K562 (cell line): ENCODE data around the gene MPV17L2. TPM values are rescaled to one million over a fixed set of nuclear protein-coding genes. Genes with fewer than 3 reads are reported as not detected.
A peak's percentile ranks its signal among the peaks of the same experiment; 100 is the strongest.

ENCODE experiments used
- BCOR ChIP-seq: fragments of 450-650 bp; IDR thresholded peaks from 2 replicates; pipeline ENCODE4 v1.6.1; 2016
- CREB1 ChIP-seq, 2 experiments: sonication (generic) in 1 of 2; formaldehyde crosslinking in 1 of 2; IDR thresholded peaks; 2 replicates each; pipeline versions ENCODE4 v1.6.1 to v1.8.0; 2012 to 2022; ENCODE audit warnings: inconsistent platforms in 1 of 2, mild to moderate bottlenecking in 1 of 2, missing genetic modification reagents in 1 of 2, moderate library complexity in 1 of 2
- DACH1 ChIP-seq: fragments of 450-650 bp; IDR thresholded peaks from 2 replicates; pipeline ENCODE4 v1.6.1; 2018; ENCODE audit not compliant: partially characterized antibody
- HDGF ChIP-seq: fragments of 450-650 bp; IDR thresholded peaks from 2 replicates; pipeline ENCODE4 v1.6.1; 2016
- HINFP ChIP-seq: fragments of 450-650 bp; conservative IDR thresholded peaks from 2 replicates; pipeline ENCODE4 v1.6.1; 2016; ENCODE audit warnings: missing genetic modification characterization, low read depth, mild to moderate bottlenecking, control low read depth, missing compliant biosample characterization
- HNRNPUL1 ChIP-seq: fragments of 200-400 bp; formaldehyde crosslinking; IDR thresholded peaks from 2 replicates; pipeline ENCODE4 v1.6.1; 2017; ENCODE audit warnings: low read length
- ILF3 ChIP-seq: fragments of 450-650 bp; IDR thresholded peaks from 2 replicates; pipeline ENCODE4 v1.6.1; 2018; ENCODE audit warnings: antibody characterized with exemption, mild to moderate bottlenecking, moderate library complexity, borderline replicate concordance
- MAFG ChIP-seq: fragments of 450-650 bp; conservative IDR thresholded peaks from 2 replicates; pipeline ENCODE4 v1.6.1; 2016; ENCODE audit warnings: missing genetic modification characterization, missing compliant biosample characterization
- MYNN ChIP-seq, 2 experiments: sonication (generic); formaldehyde crosslinking in 1 of 2; IDR thresholded peaks; 2 replicates each; pipeline versions ENCODE4 v1.5.0 to v1.6.1; 2016 to 2020; ENCODE audit warnings: antibody characterized with exemption in 1 of 2, missing genetic modification reagents in 1 of 2
- POLR2A ChIP-seq: fragments of 450-650 bp; conservative IDR thresholded peaks from 2 replicates; pipeline ENCODE4 v1.6.1; 2016
- RAD21 ChIP-seq, 2 experiments: fragments of 250-450 bp in 1 of 2; fragments of 450-650 bp in 1 of 2; sonication (Bioruptor Pico) in 1 of 2; formaldehyde crosslinking in 1 of 2; IDR thresholded peaks in 1 of 2; conservative IDR thresholded peaks in 1 of 2; 2 replicates each; pipeline versions ENCODE4 v1.4.0 to v1.8.0; 2020 to 2022; ENCODE audit warnings: mild to moderate bottlenecking in 2 of 2, moderate library complexity in 1 of 2
- RBM14 ChIP-seq: fragments of 200-400 bp; formaldehyde crosslinking; IDR thresholded peaks from 2 replicates; pipeline ENCODE4 v1.6.1; 2018; ENCODE audit warnings: low read depth, mild to moderate bottlenecking, low read length, moderate library complexity, borderline replicate concordance; ENCODE audit not compliant: insufficient read depth
- SAP30 ChIP-seq: fragments of 200-600 bp; sonication (generic); IDR thresholded peaks from 2 replicates; pipeline ENCODE4 v1.6.1; 2012; ENCODE audit warnings: borderline replicate concordance, low read depth, mild to moderate bottlenecking, moderate library complexity, low read length, control low read depth, inconsistent platforms; ENCODE audit not compliant: insufficient read depth, poor library complexity, severe bottlenecking
- SOX6 ChIP-seq: fragments of 450-650 bp; IDR thresholded peaks from 2 replicates; pipeline ENCODE4 v1.6.1; 2014; ENCODE audit warnings: mild to moderate bottlenecking
- ZC3H4 ChIP-seq: sonication (generic); formaldehyde crosslinking; IDR thresholded peaks from 2 replicates; pipeline ENCODE4 v1.9.0; 2021; ENCODE audit warnings: missing genetic modification reagents, borderline replicate concordance
- ZNF444 ChIP-seq: fragments of 250-450 bp; sonication (Bioruptor Pico); IDR thresholded peaks from 2 replicates; pipeline ENCODE4 v1.4.0; 2020; ENCODE audit warnings: mild to moderate bottlenecking, moderate library complexity
- ZNF512 ChIP-seq: IDR thresholded peaks from 2 replicates; pipeline ENCODE4 v1.6.1; 2016; ENCODE audit warnings: missing genetic modification characterization, missing compliant biosample characterization
- ZNF668 ChIP-seq: fragments of 250-450 bp; sonication (Bioruptor Pico); IDR thresholded peaks from 2 replicates; pipeline ENCODE4 v1.8.0; 2022; ENCODE audit warnings: mild to moderate bottlenecking, inconsistent platforms
- ZNF699 ChIP-seq: fragments of 250-450 bp; sonication (Bioruptor Pico); IDR thresholded peaks from 2 replicates; pipeline ENCODE4 v1.8.0; 2021; ENCODE audit warnings: mild to moderate bottlenecking, moderate library complexity; ENCODE audit not compliant: insufficient replicate concordance
- ZNF75A ChIP-seq: fragments of 450-650 bp; formaldehyde crosslinking; IDR thresholded peaks from 2 replicates; pipeline ENCODE4 v1.4.0; 2020; ENCODE audit warnings: mild to moderate bottlenecking
- ZNF77 ChIP-seq: fragments of 250-450 bp; sonication (Bioruptor Pico); IDR thresholded peaks from 2 replicates; pipeline ENCODE4 v1.5.0; 2020
- polyA plus RNA-seq, 8 experiments: library from polyadenylated mRNA; depleted of rRNA in 4 of 8; stranded (reverse) in 5 of 8; unstranded in 3 of 8; fragments of >200 nt; fragmentation: Nextera tagmentation in 2 of 8; fragmentation: Illumina TruSeq in 1 of 8; extraction: Ambion mirVana in 2 of 8; extraction: Trizol in 1 of 8; gene quantifications; 2 replicates each; pipeline versions ENCODE4 v1.2.1 to v1.2.3, GENCODE V29; 2011 to 2014; ENCODE audit warnings: inconsistent platforms in 1 of 8, missing spikeins in 1 of 8
- total RNA-seq, 7 experiments: library from RNA; depleted of rRNA in 6 of 7; stranded (reverse); fragments of >200 nt in 6 of 7; fragmentation: Illumina TruSeq in 2 of 7; extraction: Trizol in 2 of 7; gene quantifications; 2 replicates each; pipeline versions ENCODE4 v1.2.1 to v1.2.3, GENCODE V29; 2011 to 2021; ENCODE audit warnings: low replicate concordance in 1 of 7
- TF ChIP-seq, protein P1 (sequence below): fragments of 200-800 bp; sonication (Bioruptor generic); IDR thresholded peaks from 2 replicates; pipeline ENCODE4 v1.6.1; 2017; ENCODE audit warnings: missing genetic modification characterization, missing compliant biosample characterization
- TF ChIP-seq, protein P2 (sequence below): fragments of 450-650 bp; formaldehyde crosslinking; IDR thresholded peaks from 2 replicates; pipeline ENCODE4 v1.4.0; 2020; ENCODE audit warnings: mild to moderate bottlenecking, moderate library complexity

The MPV17L2 gene
- total and polyA plus RNA-seq, 9 of the 15 experiments (the other 6 are each of a cell fraction or from before 2014, with no cell fraction given): 10.6 to 60.2 (median 28.5) TPM

- TF ChIP-seq HDGF (no peak), DACH1 (no peak), SOX6 (no peak), POLR2A (no peak), ZNF444 (no peak), ILF3 (no peak), ZNF77 (CRISPR knock-in tag) (no peak), ZNF668 (CRISPR knock-in tag) (peak; percentile 69; the same call in 1 of the 2 replicates), RAD21 (CRISPR knock-in tag; conservative IDR thresholded peaks at IDR 0.05 in 1 of 2, IDR thresholded peaks at IDR 0.05 in 1 of 2) (no peak), ZC3H4 (CRISPR knock-in tag) (no peak), BCOR (0 out of 2 replicates have a peak, but pooled peaks have one; percentile 29), ZNF512 (tag) (no peak), MAFG (tag) (no peak), ZNF699 (CRISPR knock-in tag) (no peak), ZNF75A (CRISPR knock-in tag) (0 out of 2 replicates have a peak, but pooled peaks have one; percentile 13), CREB1 (IDR thresholded peaks at IDR 0.05) (no peak; the same call in 1 of the 2 replicates), CREB1 (CRISPR knock-in tag; IDR thresholded peaks at IDR 0.05) (peak; percentile 76; the same call in 1 of the 2 replicates), HINFP (tag) (no peak), MYNN (IDR thresholded peaks at IDR 0.05) (no peak), MYNN (CRISPR knock-in tag; IDR thresholded peaks at IDR 0.05) (peak; percentile 55; the same call in 1 of the 2 replicates), RBM14 (no peak), SAP30 (peak; percentile 96), HNRNPUL1 (no peak)
- TF ChIP-seq, protein P1, sequence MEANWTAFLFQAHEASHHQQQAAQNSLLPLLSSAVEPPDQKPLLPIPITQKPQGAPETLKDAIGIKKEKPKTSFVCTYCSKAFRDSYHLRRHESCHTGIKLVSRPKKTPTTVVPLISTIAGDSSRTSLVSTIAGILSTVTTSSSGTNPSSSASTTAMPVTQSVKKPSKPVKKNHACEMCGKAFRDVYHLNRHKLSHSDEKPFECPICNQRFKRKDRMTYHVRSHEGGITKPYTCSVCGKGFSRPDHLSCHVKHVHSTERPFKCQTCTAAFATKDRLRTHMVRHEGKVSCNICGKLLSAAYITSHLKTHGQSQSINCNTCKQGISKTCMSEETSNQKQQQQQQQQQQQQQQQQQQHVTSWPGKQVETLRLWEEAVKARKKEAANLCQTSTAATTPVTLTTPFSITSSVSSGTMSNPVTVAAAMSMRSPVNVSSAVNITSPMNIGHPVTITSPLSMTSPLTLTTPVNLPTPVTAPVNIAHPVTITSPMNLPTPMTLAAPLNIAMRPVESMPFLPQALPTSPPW (CRISPR knock-in tag): peak; percentile 54
- TF ChIP-seq, protein P2, sequence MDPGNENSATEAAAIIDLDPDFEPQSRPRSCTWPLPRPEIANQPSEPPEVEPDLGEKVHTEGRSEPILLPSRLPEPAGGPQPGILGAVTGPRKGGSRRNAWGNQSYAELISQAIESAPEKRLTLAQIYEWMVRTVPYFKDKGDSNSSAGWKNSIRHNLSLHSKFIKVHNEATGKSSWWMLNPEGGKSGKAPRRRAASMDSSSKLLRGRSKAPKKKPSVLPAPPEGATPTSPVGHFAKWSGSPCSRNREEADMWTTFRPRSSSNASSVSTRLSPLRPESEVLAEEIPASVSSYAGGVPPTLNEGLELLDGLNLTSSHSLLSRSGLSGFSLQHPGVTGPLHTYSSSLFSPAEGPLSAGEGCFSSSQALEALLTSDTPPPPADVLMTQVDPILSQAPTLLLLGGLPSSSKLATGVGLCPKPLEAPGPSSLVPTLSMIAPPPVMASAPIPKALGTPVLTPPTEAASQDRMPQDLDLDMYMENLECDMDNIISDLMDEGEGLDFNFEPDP (CRISPR knock-in tag): no peak
Measured at GRCh38 chr19:18233224-18233825, 40.3 kb downstream of the MPV17L2 start (continued).
